ENCODE measurements around the gene PPM1J. TPM values are rescaled to one million over a fixed set of nuclear protein-coding genes. Genes with fewer than 3 reads are reported as not detected.

Gene PPM1J
- polyA plus RNA-seq, 3 donors = 0.28 to 0.75 (median 0.69) TPM

- Mint-ChIP-seq H3K4me1 (no peaks in the 10 kb centered on the region), H3K36me3 (peaks cover 0 to 9% of the 10 kb centered on the region in 2 donors), H3K27me3 (ENCODE audit: low read depth in 3 of 3) (peaks cover 0 to 2% (median 0%) of the 10 kb centered on the region in 3 donors), H3K4me3 (no peak overlapping the region), H3K27ac (no peak overlapping the region), H3K9me3 (peaks cover 0 to 1% (median 0%) of the 10 kb centered on the region in 7 donors)
- Histone ChIP-seq H2AFZ (ENCODE audit: insufficient read depth, low read depth, low read length, poor library complexity, severe bottlenecking) (no peak overlapping the region), H3K4me1 (ENCODE audit: control insufficient read depth in 1 of 2, insufficient read depth in 2 of 2, low read length in 2 of 2) (no peaks in the 10 kb centered on the region), H3K4me3 (replicated peaks in 1 of 3; ENCODE audit: low read depth in 2 of 3, low read length in 3 of 3) (no peak overlapping the region), H4K20me1 (ENCODE audit: insufficient read depth, low read length) (peaks cover 6% of the 10 kb centered on the region), H3K27ac (ENCODE audit: low read depth in 1 of 2, low read length in 2 of 2) (no peak overlapping the region), H3K9me3 (replicated peaks in 1 of 2; ENCODE audit: control insufficient read depth in 1 of 2, insufficient read depth in 1 of 2, low read length in 2 of 2) (no peaks in the 10 kb centered on the region), H3K27me3 (ENCODE audit: control insufficient read depth in 2 of 2, insufficient read depth in 2 of 2, low read length in 2 of 2) (no peaks in the 10 kb centered on the region), H3K36me3 (replicated peaks in 1 of 2; ENCODE audit: control insufficient read depth in 1 of 2, insufficient read depth in 2 of 2, low read length in 2 of 2) (peaks cover 3 to 37% of the 10 kb centered on the region in 2 donors), H3K79me2 (ENCODE audit: insufficient read depth, low read length) (no peaks in the 10 kb centered on the region), H3K9ac (ENCODE audit: insufficient read depth, low read length, poor library complexity, severe bottlenecking) (no peak overlapping the region), H3K4me2 (replicated peaks; ENCODE audit: extremely low read depth, low read length, poor library complexity, severe bottlenecking) (no peak overlapping the region)
- DNase-seq = no peak
- TF ChIP-seq CTCF (IDR thresholded peaks at IDR 0.05) = no peak
- intact Hi-C loops (cut with micrococcal nuclease) = no loop called here
- 98% methylated on average over 6 of the region's 11 CpGs for WGBS (ENCODE audit: insufficient coverage)
These were observed 25.3 kb downstream of the PPM1J start for GRCh38 chr1:112689842-112690237.

GRCh38 chr1:112689196-112689841 is 25.8 kb downstream of the PPM1J start:
- intact Hi-C loops (cut with micrococcal nuclease) = no loop called here
- peaks cover 6% of the 10 kb centered on the region for H4K20me1 ChIP-seq (ENCODE audit: insufficient read depth, low read length)
- no peaks in the 10 kb centered on the region for H3K27me3 ChIP-seq (ENCODE audit: control insufficient read depth in 2 of 2, insufficient read depth in 2 of 2, low read length in 2 of 2)
- Mint-ChIP-seq H3K27ac (no peak overlapping the region), H3K9me3 (peaks cover 0 to 1% (median 0%) of the 10 kb centered on the region in 7 donors), H3K4me1 (no peaks in the 10 kb centered on the region), H3K4me3 (no peak overlapping the region), H3K27me3 (ENCODE audit: low read depth in 3 of 3) (peaks cover 0 to 2% (median 0%) of the 10 kb centered on the region in 3 donors), H3K36me3 (peaks cover 0 to 9% of the 10 kb centered on the region in 2 donors)
- H3K36me3 ChIP-seq (replicated peaks in 1 of 2; ENCODE audit: control insufficient read depth in 1 of 2, insufficient read depth in 2 of 2, low read length in 2 of 2) = peaks cover under 1 to 32% of the 10 kb centered on the region in 2 donors
- H3K9ac ChIP-seq (ENCODE audit: insufficient read depth, low read length, poor library complexity, severe bottlenecking) = no peak overlapping the region
- TF ChIP-seq CTCF (IDR thresholded peaks at IDR 0.05) = no peak
- H3K79me2 ChIP-seq (ENCODE audit: insufficient read depth, low read length) = no peaks in the 10 kb centered on the region
- H3K27ac ChIP-seq (ENCODE audit: low read depth in 1 of 2, low read length in 2 of 2) = no peak overlapping the region
- no CpG with 5 or more reads among the region's 9 CpGs for WGBS (ENCODE audit: insufficient coverage)
- H3K4me3 ChIP-seq (replicated peaks in 1 of 3; ENCODE audit: low read depth in 2 of 3, low read length in 3 of 3) = no peak overlapping the region
- no peak for DNase-seq
- H3K9me3 ChIP-seq (replicated peaks in 1 of 2; ENCODE audit: control insufficient read depth in 1 of 2, insufficient read depth in 1 of 2, low read length in 2 of 2) = no peaks in the 10 kb centered on the region
- no peak overlapping the region for H3K4me2 ChIP-seq (replicated peaks; ENCODE audit: extremely low read depth, low read length, poor library complexity, severe bottlenecking)
- no peaks in the 10 kb centered on the region for H3K4me1 ChIP-seq (ENCODE audit: control insufficient read depth in 1 of 2, insufficient read depth in 2 of 2, low read length in 2 of 2)
- H2AFZ ChIP-seq (ENCODE audit: insufficient read depth, low read depth, low read length, poor library complexity, severe bottlenecking) = no peak overlapping the region
